AG10803 (cell line): Measurements from ENCODE around the gene LYPD1.

Source experiments
- DNase-seq: peaks from one replicate; pipeline ENCODE4 v3.0.0; 2010; ENCODE audit warnings: low read depth
- H3K4me3 ChIP-seq: 2 replicates; pipeline ENCODE4 v1.5.1; 2011; ENCODE audit warnings: mild to moderate bottlenecking, low read length, control low read depth
- TF ChIP-seq, protein P1 (sequence below): conservative IDR thresholded peaks from 2 replicates; pipeline ENCODE4 v1.5.1; 2011; ENCODE audit warnings: mild to moderate bottlenecking, low read length, control low read depth, inconsistent platforms

LYPD1 gene

DNA sequence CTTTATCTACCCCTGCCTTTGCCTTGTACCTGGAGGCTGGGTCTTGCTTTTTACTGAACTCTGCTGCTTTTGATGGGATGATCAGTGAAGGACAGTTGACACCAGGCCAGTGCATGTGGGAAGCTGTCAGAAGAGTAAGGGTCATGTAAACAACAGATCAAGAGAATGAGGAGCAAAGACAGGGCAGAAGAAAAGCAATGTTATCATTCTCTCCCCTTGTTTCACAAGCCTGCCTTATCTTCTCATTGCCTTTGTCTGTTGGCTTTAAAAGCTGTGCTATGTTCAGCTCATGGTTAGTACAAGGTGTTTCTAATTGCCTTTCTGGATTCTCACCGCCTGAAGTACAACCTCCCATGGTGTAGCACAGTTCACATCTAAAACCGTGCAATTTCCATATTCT is 27.6 kb downstream of the LYPD1 start:
- DNase-seq, result no peak
- TF ChIP-seq, protein P1, sequence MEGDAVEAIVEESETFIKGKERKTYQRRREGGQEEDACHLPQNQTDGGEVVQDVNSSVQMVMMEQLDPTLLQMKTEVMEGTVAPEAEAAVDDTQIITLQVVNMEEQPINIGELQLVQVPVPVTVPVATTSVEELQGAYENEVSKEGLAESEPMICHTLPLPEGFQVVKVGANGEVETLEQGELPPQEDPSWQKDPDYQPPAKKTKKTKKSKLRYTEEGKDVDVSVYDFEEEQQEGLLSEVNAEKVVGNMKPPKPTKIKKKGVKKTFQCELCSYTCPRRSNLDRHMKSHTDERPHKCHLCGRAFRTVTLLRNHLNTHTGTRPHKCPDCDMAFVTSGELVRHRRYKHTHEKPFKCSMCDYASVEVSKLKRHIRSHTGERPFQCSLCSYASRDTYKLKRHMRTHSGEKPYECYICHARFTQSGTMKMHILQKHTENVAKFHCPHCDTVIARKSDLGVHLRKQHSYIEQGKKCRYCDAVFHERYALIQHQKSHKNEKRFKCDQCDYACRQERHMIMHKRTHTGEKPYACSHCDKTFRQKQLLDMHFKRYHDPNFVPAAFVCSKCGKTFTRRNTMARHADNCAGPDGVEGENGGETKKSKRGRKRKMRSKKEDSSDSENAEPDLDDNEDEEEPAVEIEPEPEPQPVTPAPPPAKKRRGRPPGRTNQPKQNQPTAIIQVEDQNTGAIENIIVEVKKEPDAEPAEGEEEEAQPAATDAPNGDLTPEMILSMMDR, result no peak
- no peak overlapping the region for H3K4me3 ChIP-seq

DNA sequence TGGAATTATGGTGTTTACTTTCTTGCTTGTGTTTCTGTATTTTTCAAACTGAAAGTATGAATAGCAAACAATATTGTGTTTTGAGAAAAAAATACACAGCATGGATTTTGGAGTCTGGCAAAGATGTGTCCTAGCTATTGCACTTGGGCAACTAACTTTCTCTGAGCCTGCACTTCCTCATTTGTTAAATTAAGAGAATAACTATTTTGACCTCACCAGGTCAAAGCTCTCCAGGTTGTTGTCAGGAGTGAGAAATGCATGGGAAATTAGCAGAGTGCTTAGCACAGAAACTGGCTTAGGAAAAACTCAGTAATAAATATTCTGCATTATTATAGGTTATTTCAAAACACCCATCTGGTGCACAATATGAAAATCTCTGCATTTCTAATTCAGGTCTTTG is 28.2 kb downstream of the LYPD1 start:
- TF ChIP-seq, protein P1, result no peak
- DNase-seq, result no peak
- no peak overlapping the region for H3K4me3 ChIP-seq

DNA sequence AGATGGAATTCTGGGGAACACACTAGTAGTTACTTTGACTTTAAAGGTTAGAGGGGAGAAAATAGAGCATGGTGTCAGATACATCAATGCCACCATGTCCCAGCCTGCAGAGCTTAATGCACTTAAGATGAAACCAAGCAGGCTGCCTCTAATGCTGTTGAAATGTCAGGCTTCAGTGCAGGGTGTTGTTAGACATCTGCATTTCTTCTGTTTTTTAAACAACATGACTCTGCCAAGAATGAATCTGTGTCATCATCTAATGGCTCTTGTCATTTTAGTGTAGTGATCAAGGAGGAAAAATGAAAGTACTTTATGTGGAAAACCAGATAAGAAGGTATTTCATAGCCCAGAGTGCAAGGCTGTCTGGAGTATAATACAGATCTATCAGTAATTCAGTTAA is 29.9 kb downstream of the LYPD1 start:
- TF ChIP-seq, protein P1, result no peak
- peak; percentile 25 for DNase-seq
- no peak overlapping the region for H3K4me3 ChIP-seq

DNA sequence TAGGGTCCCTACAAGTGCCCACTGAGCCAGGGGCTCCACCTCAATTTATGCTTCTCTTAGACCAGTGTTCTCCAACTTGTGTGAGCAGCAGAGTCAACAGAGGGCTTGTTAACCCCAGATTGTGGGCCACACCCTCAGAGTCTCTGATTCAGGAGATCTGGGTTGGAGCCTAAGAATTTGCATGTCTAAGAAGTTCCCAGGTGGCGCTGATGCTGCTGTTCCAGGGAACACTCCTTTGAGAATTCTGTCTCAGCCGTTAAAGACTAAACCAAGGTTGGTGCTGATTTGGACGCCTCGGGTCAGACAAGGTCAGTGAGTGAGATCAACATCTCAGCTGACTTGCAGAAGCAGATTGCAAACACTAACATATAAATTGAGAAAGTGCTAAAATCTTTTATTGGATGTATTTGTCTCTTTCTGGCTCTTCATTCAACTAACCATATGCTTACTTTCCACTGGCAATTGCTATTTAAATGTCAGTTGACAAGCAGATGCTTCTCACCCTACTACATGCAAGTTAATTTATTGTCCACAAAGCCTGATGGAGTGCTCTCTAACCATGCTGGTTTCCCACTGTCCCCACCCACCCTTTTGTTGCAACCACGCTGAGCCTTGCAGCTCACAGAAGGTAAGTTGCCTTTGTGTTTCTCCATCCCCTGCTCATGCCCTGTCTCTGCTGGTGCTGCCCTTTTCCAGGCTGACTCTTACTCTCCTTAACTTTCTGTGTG is 31.5 kb downstream of the LYPD1 start:
- TF ChIP-seq, protein P1, result no peak
- H3K4me3 ChIP-seq, result no peak overlapping the region
- no peak for DNase-seq

DNA sequence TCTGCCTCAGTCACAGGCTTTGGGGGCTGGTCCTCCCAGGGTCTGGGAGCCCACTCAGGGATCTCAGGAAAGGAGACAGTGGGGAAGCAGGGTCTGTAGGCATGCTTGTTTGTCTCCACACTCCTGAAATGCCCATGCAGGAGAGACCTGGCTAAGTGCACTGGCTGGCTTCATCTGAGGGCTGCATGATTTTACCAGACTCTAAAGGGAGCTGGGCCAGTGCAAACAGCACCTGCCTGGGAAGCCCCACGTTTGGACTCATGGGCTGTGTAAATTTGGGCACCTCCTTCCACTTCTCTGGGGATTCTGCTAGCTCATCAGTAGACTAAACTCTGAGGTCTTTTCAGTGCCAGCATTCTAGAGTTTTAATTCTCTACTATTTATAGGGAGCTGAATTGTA is 33.7 kb downstream of the LYPD1 start:
- no peak for DNase-seq
- no peak overlapping the region for H3K4me3 ChIP-seq
- TF ChIP-seq, protein P1, result no peak

DNA sequence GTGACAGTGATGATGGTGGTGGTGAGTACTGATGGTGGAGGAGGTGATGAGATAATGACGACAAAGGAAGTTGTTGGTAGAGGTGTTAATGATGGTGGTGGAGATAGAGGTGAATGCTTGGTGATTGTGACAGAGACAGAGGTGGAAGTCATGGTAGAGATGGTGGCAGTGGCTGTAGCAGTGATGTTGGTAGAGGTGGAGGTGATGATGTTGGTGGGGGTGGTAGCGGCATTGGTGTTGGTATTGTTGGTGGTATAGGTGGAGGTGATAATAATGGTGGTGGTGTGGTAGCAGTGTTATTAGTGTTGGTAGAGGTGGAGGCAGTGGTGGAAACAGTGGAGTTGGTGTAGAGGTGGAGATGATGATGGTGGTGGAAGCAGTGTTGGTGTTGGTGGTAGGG is 36.4 kb downstream of the LYPD1 start:
- TF ChIP-seq, protein P1, result no peak
- H3K4me3 ChIP-seq, result no peak overlapping the region
- DNase-seq, result no peak

DNA sequence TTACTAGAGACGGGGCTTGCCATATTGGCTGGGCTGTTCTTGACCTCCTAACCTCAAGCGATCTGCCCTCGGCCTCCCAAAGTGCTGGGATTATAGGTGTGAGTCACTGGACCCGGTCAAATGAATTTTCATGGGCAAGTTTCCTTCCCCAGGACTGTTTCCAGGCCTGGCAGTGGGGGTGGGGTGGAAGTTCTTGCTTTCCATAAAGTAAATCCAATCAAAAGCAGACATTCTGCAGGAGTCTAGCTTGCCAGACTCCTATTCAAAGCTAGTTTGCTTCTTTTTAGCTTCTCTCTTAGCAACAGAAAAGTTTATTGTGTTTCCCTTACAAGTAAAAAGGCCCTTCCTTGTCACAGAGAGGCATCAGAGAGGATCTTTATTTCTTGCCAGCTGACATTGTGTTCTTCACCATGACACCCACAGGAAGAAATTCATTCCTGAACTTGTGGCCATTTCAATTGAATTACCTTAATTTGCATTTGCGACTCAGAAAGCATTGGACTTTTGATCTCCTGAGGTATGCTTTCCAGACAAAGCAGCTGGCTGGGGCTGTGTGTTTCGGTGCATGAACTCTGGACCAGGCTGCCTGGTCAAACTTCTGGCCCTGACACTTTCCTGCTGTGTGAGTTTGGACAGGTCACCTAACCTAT is 37.9 kb downstream of the LYPD1 start:
- TF ChIP-seq, protein P1, result no peak
- no peak overlapping the region for H3K4me3 ChIP-seq
- peak; percentile 40 for DNase-seq
